ENCODE measurements around the gene PTH2R. TPM values are rescaled to one million over a fixed set of nuclear protein-coding genes. Genes with fewer than 3 reads are reported as not detected.
A peak's percentile ranks its signal among the peaks of the same experiment; 100 is the strongest.
"Not testable (repeated sequence)": the region's sequence is repeated elsewhere in the genome, so short reads cannot be mapped to it uniquely, and the experiment has no call there.

PTH2R gene
- polyA plus RNA-seq, 4 donors: 31.1 to 40.0 (median 38.3) TPM

DNA sequence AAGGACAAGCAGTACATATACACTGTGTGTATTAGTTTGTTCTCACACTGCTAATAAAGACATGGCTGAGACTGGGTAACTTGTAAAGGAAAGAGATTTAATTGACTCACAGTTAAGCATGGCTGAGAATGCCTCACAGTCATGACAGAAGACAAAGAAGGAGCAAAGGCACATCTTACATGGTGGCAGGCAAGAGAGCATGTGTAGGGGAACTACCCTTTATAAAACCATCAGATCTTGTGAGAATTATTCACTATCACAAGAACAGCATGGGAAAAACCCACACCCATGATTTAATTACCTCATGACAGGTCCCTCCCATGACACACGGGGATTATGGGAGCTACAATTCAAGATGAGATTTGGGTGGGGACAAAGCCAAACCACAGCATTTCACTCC, 129.0 kb downstream of the PTH2R start:
- not testable (repeated sequence) for DNase-seq (ENCODE audit: low read depth in 4 of 4, low spot score in 3 of 4)

DNA sequence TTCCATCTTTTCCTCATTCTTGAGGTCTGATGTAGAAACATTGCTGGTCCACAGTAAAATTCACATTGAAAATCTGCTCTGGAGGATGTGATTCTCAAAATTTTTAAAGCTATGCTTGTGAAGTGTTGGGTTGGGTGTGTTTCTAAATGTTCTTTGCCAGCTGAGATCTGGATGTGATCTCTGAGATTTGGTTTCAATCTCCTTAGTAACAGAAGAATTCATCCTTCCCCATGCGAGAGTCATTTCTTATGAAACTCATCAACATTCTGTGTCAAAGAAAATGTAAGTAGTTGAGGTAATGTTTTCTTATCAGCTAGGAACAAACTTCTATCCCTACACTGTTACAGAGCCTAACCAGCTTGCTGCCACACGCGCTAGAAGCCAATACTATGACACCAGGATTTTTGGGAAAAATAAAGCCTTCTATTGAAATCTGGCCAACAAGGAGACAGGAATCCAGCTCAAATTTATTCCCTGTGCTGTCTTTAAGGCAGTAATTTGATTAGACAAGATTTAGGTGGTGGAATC, 134.9 kb downstream of the PTH2R start:
- no peak for DNase-seq (ENCODE audit: low read depth in 4 of 4, low spot score in 3 of 4)

DNA sequence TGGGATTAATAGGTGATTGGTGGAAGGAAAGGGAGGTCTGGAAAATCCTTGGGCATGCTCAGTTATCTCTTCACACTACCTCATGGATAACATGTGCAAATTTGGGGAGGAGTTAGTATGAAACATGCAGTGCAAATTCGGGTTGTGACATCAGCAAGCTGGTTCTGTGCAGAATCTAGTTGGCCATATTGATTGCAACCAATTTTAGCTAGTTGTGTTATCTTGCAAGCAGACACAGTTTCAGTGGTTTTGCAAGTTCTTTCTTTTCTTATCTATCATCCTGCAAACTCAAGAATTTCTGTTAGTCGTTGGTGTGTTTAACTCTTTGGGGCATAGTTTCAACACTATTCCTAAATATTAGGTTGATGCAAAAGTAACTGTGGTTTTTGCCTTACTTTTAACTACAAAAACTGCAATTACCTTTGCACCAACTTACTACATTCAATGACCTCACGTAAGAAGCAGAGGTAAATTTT, 135.4 kb downstream of the PTH2R start:
- no peak for DNase-seq (ENCODE audit: low read depth in 4 of 4, low spot score in 3 of 4)

DNA sequence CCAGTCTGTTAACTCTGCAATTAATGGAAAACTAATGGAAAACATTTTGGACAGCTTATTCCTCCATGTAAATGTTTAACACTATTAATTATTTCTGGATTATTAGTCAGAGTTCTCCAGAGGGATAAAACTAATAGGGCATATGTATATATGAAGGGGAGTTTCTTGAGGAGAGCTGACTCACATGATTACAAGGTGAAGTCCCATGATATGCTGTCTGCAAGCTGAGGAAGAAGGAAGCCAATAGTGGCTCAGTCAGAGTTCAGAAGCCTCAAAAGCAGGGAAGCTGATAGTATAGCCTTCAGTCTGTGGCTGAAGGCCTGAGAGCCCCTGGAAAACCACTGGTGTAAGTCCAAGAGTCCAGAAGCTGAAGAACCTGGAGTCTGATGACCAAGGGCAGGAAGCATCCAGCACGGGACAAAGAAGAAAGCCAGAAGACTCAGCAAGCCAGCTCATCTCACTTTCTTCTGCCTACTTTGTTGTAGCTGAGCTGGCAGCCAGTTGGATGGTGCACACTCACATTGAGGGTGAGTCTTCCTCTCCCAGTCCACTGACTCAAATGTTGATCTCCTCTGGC, 136.0 kb downstream of the PTH2R start:
- DNase-seq (ENCODE audit: low read depth in 4 of 4, low spot score in 3 of 4): peak in 3 of 4 donors; percentile 16 to 43 (median 28)

Other genes with a start within 250 kb of the PTH2R start
- gene CRYGA, start 243.2 kb upstream of the PTH2R start, polyA plus RNA-seq (ENCODE audit: insufficient read length in 4 of 4): not detected
- under 1 TPM in 3 of 4 donors, not detected in 1; 0.17 to 0.50 (median 0.31) TPM for gene C2orf80, start 216.8 kb upstream of the PTH2R start, polyA plus RNA-seq (ENCODE audit: insufficient read length in 4 of 4)
- 100 to 1,000 TPM in 2 of 4 donors, 10 to 100 TPM in 2; 94.1 to 125 (median 99.0) TPM for gene IDH1, start 151.7 kb upstream of the PTH2R start, polyA plus RNA-seq (ENCODE audit: insufficient read length in 4 of 4)
- gene PIKFYVE, start 140.5 kb upstream of the PTH2R start, polyA plus RNA-seq (ENCODE audit: insufficient read length in 4 of 4): 10 to 100 TPM; 22.7 to 28.0 (median 27.2) TPM